ENCODE measurements around the gene SPDYC. TPM values are rescaled to one million over a fixed set of nuclear protein-coding genes. Genes with fewer than 3 reads are reported as not detected.

SPDYC gene
- total RNA-seq, 1 experiment from 2014 or later, result not detected

GRCh38 chr11:65207918-65208784 lies 38.1 kb downstream of the SPDYC start:
- Histone ChIP-seq H3K4me2 (ENCODE audit: low read length) (no peak overlapping the region), H3F3A (ENCODE audit: low read length, unreplicated experiment) (no peaks in the 10 kb centered on the region), H3K4me1 (ENCODE audit: insufficient read depth, low read length) (no peaks in the 10 kb centered on the region), H3K9me3 (ENCODE audit: low read length) (no peaks in the 10 kb centered on the region), H3K9me2 (replicated peaks; ENCODE audit: low read length) (no peaks in the 10 kb centered on the region), H4K20me1 (ENCODE audit: low read length) (no peaks in the 10 kb centered on the region), H3K27ac (ENCODE audit: low read length) (no peak overlapping the region), H3K79me2 (ENCODE audit: low read length) (no peaks in the 10 kb centered on the region), H3K4me3 (ENCODE audit: low read length) (no peak overlapping the region), H3K9ac (ENCODE audit: low read length) (no peak overlapping the region), H3K27me3 (ENCODE audit: low read length) (no peaks in the 10 kb centered on the region), H2AFZ (ENCODE audit: low read length) (no peak overlapping the region), H3K36me3 (ENCODE audit: low read depth, low read length) (peaks cover 62% of the 10 kb centered on the region)
- CTCF ChIA-PET, result interaction anchor here (0.6 kb wide), 1 partner anchor 312 kb away, joined by 6 read pairs; no protein-coding TSS in a partner anchor
- TF ChIP-seq EZH2 (IDR thresholded peaks at IDR 0.05; ENCODE audit: low read length, unreplicated experiment) (no peak), CTCF (conservative IDR thresholded peaks at IDR 0.05; ENCODE audit: low read depth, low read length) (no peak), EZH2phosphoT487 (IDR thresholded peaks at IDR 0.05; ENCODE audit: borderline replicate concordance, low read length) (no peak)
- ATAC-seq (no peak), DNase-seq (no peak)
- POLR2A ChIA-PET (ENCODE audit: unreplicated experiment), result no interaction called here
- intact Hi-C loops (cut with micrococcal nuclease), result no loop called here
- no TSS peak for BruUV-seq (replicated peaks)

GRCh38 chr11:65208785-65209710 lies 39.0 kb downstream of the SPDYC start:
- TF ChIP-seq EZH2phosphoT487 (IDR thresholded peaks at IDR 0.05; ENCODE audit: borderline replicate concordance, low read length) (no peak), CTCF (conservative IDR thresholded peaks at IDR 0.05; ENCODE audit: low read depth, low read length) (no peak), EZH2 (IDR thresholded peaks at IDR 0.05; ENCODE audit: low read length, unreplicated experiment) (no peak)
- Histone ChIP-seq H3K4me2 (ENCODE audit: low read length) (no peak overlapping the region), H3K9me2 (replicated peaks; ENCODE audit: low read length) (no peaks in the 10 kb centered on the region), H3K36me3 (ENCODE audit: low read depth, low read length) (peaks cover 62% of the 10 kb centered on the region), H3K4me3 (ENCODE audit: low read length) (no peak overlapping the region), H3K9me3 (ENCODE audit: low read length) (no peaks in the 10 kb centered on the region), H4K20me1 (ENCODE audit: low read length) (no peaks in the 10 kb centered on the region), H3F3A (ENCODE audit: low read length, unreplicated experiment) (no peaks in the 10 kb centered on the region), H3K9ac (ENCODE audit: low read length) (no peak overlapping the region), H3K27ac (ENCODE audit: low read length) (no peak overlapping the region), H3K27me3 (ENCODE audit: low read length) (no peaks in the 10 kb centered on the region), H3K4me1 (ENCODE audit: insufficient read depth, low read length) (no peaks in the 10 kb centered on the region), H2AFZ (ENCODE audit: low read length) (no peak overlapping the region), H3K79me2 (ENCODE audit: low read length) (no peaks in the 10 kb centered on the region)
- POLR2A ChIA-PET (ENCODE audit: unreplicated experiment), result no interaction called here
- CTCF ChIA-PET, result no interaction called here
- DNase-seq, result no peak
- ATAC-seq, result no peak
- BruUV-seq (replicated peaks), result no TSS peak
- intact Hi-C loops (cut with micrococcal nuclease), result no loop called here

Measured in PC-3 (cell line).